ENCODE data around the gene MAPK1.
"Not testable (repeated sequence)": the region's sequence is repeated elsewhere in the genome, so short reads cannot be mapped to it uniquely, and the experiment has no call there.

MAPK1 gene

DNA sequence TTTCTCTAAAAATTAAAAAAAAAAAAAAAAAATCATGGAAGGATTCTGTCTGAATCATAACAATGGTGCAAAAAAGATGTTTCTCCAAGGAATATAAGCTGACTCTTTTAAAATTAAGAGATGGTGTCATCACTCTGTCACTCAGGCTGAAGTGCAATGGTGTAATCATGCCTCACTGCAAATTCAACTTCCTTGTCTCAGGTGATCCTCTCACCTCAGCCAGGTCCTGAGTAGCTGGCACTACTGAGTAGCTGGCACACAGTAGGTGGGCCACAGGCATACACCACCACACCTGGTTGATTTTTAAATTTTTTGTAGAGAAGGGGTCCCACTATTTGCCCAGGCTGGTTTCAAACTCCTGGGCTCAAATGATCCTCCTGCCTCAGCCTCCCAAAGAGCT is 77.1 kb downstream of the MAPK1 start:
- DNase-seq: no peak

- DNase-seq: not testable (repeated sequence)
These were observed 79.9 kb downstream of the MAPK1 start for GRCh38 chr22:21787565-21787964.

- DNase-seq: no peak
These were observed 87.2 kb downstream of the MAPK1 start for GRCh38 chr22:21780259-21780658.

GRCh38 chr22:21779444-21779843 is 88.0 kb downstream of the MAPK1 start:
- no peak for DNase-seq

GRCh38 chr22:21778705-21779363 is 88.6 kb downstream of the MAPK1 start:
- peak; percentile 77 for DNase-seq

GRCh38 chr22:21771631-21771976 is 95.8 kb downstream of the MAPK1 start:
- no peak for DNase-seq

GRCh38 chr22:21768435-21768834 is 99.0 kb downstream of the MAPK1 start:
- DNase-seq: no peak

GRCh38 chr22:21766691-21767462 is 100.6 kb downstream of the MAPK1 start:
- DNase-seq: no peak

DNA sequence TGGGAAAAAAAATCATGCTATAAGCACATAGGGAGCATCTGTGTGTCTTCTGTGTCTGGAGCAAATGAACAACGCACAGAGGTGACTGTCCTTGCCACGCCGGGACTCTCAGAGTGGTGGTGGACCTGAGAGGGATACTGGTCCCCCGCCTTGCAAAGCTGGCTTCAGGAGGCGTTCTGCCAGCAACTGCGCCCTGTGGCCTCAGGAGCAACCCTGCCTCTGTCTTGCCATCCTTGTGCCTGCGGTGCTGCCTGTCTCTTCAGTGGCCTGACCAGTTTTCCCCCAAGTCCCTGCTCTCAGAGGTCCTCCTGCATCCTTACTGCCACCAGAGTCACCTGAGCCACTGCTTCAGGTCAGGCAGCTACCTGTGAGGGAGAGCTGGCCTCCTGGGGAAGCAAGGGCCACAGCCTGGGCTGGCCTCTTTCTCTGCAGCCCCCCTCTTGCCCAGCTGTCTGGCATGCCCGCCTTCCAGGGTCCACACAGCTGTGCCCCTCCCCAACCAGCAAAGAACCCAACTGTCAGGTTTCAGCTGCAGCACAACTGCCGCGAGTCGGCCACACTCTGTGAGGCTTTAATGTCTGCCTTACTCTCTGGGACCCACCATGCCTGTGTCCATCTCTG is 101.4 kb downstream of the MAPK1 start:
- DNase-seq: no peak

DNA sequence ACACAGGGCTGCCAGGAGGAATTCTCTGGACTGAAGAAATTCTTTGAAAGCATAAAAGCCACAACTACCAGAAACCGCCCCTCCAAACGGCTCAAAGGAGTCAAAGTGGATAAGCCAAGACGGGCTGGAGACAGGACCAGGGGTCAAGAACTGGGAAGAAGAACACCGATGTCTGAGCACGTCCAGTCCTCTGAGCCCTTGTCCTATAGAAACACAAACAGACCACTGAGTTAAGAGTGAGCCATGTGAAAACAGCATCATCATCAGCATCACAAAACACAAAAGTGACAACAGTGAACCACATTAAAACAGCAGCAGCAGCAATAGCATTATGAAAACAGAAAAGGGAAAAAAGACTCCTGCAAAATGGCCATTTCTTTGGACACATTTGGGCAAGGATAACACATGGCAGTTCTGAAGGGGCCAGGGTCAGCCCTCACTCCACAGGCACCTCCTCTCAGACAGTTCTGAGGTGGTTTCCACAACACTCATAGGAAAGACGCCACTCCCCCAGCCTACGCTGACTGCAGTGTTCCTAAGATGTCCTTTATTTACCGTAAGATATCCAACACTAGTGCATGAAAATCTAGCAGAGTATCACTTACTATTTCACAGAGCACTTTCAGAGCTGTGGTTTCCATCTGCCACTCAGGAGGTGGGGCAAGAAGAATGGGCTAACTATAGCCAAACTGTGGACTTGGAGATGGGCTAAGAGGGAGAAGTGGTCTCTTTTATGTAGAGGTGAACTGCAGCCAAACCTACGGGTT is 103.2 kb downstream of the MAPK1 start:
- DNase-seq: no peak

- DNase-seq: no peak
These were observed 104.5 kb downstream of the MAPK1 start for GRCh38 chr22:21762712-21763581.

DNA sequence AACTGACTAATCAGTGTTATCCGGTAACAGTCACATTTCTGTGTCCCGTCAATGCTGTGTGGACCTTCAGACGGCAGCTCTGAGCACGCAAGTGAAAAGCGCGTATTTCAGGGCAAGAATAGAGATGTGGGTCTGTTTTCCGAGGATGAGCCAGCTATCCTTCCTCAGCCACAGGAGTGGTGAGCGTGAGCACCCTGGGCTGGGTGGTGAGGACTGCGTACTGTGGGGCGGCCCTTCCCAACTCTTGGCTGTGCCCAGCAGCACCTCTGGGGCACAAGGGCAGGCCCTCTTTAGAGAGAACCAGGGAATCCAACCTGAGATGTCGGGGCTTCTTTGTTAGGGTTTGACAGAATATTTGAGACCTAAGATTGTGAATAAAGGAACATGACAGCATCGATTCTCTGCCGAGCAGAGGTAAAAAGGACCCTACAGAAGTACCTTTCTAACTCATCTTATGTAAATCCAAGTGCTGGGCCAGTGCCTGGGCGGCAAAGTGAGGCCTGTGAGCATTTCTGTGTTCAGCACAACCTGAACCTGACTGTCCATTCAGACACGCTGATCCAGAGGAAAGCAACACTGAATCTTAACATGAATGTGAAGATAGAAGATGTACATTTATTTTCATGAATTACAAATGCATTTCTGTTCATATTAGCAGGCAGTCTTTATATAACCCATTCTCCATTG is 105.3 kb downstream of the MAPK1 start:
- DNase-seq: no peak

GRCh38 chr22:21761086-21761485 is 106.4 kb downstream of the MAPK1 start:
- DNase-seq: peak; percentile 12

DNA sequence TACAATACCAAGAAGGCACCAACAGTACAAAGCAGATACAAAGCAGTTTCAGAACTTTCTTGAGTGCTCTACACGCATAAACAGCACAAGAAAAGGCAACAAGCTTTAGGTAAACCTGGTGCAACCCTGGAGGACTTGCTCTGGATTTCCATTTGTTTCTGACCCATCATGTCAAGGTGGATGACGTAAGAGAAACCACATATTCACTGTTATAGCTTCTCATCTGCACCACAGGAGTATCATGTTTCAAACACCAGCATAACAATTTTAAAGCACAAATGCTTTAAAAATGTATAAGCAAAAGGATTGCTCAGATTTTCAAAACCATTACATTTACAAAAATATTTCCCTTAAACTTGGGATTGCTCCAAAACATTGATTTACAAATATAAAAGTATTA is 106.8 kb downstream of the MAPK1 start:
- DNase-seq: peak; percentile 62

- no peak for DNase-seq
These were observed 107.6 kb downstream of the MAPK1 start for GRCh38 chr22:21759646-21760376.

DNA sequence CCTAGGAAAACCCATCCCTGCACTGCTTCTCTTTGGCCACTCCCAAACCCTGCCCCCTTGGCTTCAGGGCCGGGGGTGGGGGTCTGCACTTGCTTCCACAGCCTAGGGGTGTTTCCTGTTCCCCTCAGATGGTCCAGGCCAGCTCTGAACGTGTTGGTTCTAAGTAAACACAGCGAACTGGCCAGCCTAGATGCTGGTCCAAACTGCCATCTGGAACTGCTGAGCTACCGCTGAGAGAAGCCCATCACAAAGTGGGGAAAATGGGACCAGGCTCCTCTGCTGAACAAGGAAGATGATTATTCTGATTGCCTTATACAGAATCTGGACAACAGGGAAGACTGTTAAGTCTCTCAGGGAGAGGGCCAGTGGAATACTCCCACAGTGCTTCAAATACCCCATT is 108.4 kb downstream of the MAPK1 start:
- no peak for DNase-seq

DNA sequence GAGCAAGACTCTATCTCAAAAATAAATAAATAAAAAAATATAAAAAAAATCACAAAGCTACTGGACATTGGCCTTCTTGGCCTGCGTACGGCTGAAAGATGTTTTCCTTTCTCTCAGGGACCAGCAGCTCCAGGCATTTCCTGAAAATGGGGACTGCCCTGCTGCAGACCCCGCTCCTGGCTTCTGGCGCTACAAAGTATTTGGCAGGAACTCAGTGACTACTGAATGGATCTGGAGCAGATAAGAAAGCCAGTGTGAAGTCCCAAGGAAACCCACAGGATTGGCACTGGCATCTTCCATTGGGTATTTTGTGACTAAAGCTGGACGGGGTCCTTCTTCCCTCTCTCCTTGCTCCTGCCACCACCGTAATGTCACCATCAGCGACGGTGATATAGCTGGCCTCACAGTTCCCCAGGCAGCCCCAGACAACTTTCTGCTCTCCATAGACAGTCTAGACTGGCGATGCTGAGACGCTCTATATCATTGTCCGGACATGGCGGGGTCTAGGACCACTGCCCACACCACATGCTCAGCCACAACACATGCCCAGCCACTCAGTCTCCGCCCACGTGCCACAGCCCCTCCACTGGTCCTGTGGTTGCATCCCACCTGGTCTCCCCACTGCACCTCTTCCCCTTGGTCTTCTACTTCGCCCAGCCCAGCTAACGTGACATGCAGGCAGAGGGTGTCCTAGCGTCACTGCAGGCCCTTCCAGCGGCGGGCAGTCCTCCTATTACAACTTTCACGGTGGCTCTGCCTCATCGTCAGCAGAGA is 109.2 kb downstream of the MAPK1 start:
- no peak for DNase-seq

- DNase-seq: peak; percentile 90
These were observed 111.6 kb downstream of the MAPK1 start for GRCh38 chr22:21755851-21756284.

- peak; percentile 30 for DNase-seq
These were observed 112.9 kb downstream of the MAPK1 start for GRCh38 chr22:21754523-21754922.

All from fibroblast of skin of back (primary cell).